ENCODE data around the gene ZSCAN26.

GRCh38 chr6:28235912-28236452 lies 31.0 kb upstream of the ZSCAN26 start:
- TF ChIP-seq ZBTB21 (CRISPR knock-in tag; IDR thresholded peaks at IDR 0.05; ENCODE audit: borderline replicate concordance), result no peak
- no peak for TF ChIP-seq CBFB (CRISPR knock-in tag; IDR thresholded peaks at IDR 0.05; ENCODE audit: low read depth)
- TF ChIP-seq ETV6 (CRISPR knock-in tag; IDR thresholded peaks at IDR 0.05), result no peak
- TF ChIP-seq ZNF121 (CRISPR knock-in tag; IDR thresholded peaks at IDR 0.05), result no peak
- TF ChIP-seq, protein P1, sequence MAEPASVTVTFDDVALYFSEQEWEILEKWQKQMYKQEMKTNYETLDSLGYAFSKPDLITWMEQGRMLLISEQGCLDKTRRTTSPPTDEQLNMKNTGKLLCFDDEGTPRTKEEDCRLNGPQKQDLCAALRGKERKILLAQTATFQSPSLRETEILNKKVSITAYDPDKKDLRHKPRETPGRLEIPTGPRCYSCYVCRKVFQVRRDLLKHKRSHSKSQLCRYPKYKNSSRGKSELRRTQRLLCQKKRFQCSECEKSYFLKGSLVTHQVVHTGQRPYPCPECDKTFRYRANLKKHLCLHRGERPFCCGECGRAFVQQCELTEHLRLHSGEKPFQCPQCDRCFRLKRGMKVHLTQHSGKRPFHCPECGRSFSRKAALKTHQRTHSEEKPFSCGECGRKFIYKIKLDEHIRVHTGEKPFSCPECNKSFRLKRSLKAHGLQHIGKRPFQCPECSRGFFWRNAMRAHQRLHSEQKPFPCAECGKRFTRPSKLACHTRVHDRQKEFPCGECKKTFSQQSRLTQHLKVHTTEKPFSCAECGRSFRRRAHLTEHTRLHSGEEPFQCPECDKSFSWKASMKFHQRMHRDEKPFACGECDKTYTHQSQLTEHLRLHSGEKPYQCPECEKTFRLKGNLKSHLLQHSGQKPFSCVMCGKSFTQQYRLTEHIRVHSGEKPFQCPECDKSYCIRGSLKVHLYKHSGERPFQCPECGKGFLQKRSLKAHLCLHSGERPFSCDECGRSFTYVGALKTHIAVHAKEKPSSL (CRISPR knock-in tag; conservative IDR thresholded peaks at IDR 0.05), result no peak
- TF ChIP-seq, protein P2, sequence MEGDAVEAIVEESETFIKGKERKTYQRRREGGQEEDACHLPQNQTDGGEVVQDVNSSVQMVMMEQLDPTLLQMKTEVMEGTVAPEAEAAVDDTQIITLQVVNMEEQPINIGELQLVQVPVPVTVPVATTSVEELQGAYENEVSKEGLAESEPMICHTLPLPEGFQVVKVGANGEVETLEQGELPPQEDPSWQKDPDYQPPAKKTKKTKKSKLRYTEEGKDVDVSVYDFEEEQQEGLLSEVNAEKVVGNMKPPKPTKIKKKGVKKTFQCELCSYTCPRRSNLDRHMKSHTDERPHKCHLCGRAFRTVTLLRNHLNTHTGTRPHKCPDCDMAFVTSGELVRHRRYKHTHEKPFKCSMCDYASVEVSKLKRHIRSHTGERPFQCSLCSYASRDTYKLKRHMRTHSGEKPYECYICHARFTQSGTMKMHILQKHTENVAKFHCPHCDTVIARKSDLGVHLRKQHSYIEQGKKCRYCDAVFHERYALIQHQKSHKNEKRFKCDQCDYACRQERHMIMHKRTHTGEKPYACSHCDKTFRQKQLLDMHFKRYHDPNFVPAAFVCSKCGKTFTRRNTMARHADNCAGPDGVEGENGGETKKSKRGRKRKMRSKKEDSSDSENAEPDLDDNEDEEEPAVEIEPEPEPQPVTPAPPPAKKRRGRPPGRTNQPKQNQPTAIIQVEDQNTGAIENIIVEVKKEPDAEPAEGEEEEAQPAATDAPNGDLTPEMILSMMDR (IDR thresholded peaks at IDR 0.05), result no peak
- TF ChIP-seq SMAD3 (CRISPR knock-in tag; IDR thresholded peaks at IDR 0.05; ENCODE audit: borderline replicate concordance), result no peak
- no peak for TF ChIP-seq FOXK1 (CRISPR knock-in tag; IDR thresholded peaks at IDR 0.05)
- TF ChIP-seq, protein P3, sequence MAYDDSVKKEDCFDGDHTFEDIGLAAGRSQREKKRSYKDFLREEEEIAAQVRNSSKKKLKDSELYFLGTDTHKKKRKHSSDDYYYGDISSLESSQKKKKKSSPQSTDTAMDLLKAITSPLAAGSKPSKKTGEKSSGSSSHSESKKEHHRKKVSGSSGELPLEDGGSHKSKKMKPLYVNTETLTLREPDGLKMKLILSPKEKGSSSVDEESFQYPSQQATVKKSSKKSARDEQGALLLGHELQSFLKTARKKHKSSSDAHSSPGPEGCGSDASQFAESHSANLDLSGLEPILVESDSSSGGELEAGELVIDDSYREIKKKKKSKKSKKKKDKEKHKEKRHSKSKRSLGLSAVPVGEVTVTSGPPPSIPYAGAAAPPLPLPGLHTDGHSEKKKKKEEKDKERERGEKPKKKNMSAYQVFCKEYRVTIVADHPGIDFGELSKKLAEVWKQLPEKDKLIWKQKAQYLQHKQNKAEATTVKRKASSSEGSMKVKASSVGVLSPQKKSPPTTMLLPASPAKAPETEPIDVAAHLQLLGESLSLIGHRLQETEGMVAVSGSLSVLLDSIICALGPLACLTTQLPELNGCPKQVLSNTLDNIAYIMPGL (CRISPR knock-in tag; IDR thresholded peaks at IDR 0.05), result no peak
- TF ChIP-seq NR2C2 (CRISPR knock-in tag; IDR thresholded peaks at IDR 0.05), result no peak
- TF ChIP-seq E2F4 (CRISPR knock-in tag; IDR thresholded peaks at IDR 0.05; ENCODE audit: borderline replicate concordance, low read depth), result no peak

All from WTC11 (cell line).